ENCODE data around the gene DHX16. TPM values are rescaled to one million over a fixed set of nuclear protein-coding genes. Genes with fewer than 3 reads are reported as not detected.
A peak's percentile ranks its signal among the peaks of the same experiment; 100 is the strongest.

Gene DHX16
- total RNA-seq, 1 experiment from 2014 or later: 44.5 TPM

DNA sequence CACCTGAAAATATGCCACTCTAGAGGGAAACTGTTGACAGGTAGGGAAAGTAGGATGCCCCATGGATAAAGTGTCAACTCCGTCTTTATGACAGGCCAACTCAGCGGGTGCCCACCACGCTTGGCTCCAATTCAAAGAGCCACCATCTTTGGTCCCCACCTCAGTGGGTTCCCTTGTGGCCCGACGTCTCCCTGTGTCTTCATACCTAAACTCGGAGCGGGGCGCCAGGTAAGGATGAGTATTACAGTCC lies 44.0 kb upstream of the DHX16 start:
- BruUV-seq (replicated peaks): no TSS peak
- H3K36me3 ChIP-seq (ENCODE audit: control insufficient read depth, insufficient read depth, low read length): peaks cover 15% of the 10 kb centered on the region
- in situ Hi-C loops (cut with HindIII; ENCODE audit: low pct_unique_long_range_greater_than_20kb, low sequenced_read_pairs) (no loop called here), intact Hi-C loops (cut with micrococcal nuclease; ENCODE audit: unreplicated experiment) (no loop called here)
- peaks cover 15% of the 10 kb centered on the region for H3K4me1 ChIP-seq (ENCODE audit: control insufficient read depth, insufficient read depth, low read length)
- POLR2A ChIA-PET: interaction anchor here (1.0 kb wide), 2 partner anchors 10 to 25 kb away, joined by 3 to 5 read pairs; no protein-coding TSS in a partner anchor
- peak overlapping the region; percentile 69 to 85 for H3K4me3 ChIP-seq (ENCODE audit: low read depth in 2 of 2, low read length in 2 of 2)
- H3K27me3 ChIP-seq (ENCODE audit: control insufficient read depth, insufficient read depth, low read length): no peaks in the 10 kb centered on the region
- ATAC-seq (no peak), DNase-seq (ENCODE audit: low read depth, low spot score) (no peak)
- no peaks in the 10 kb centered on the region for H3K9me3 ChIP-seq (ENCODE audit: control insufficient read depth, insufficient read depth, low read depth, low read length)
- TF ChIP-seq, protein P1, sequence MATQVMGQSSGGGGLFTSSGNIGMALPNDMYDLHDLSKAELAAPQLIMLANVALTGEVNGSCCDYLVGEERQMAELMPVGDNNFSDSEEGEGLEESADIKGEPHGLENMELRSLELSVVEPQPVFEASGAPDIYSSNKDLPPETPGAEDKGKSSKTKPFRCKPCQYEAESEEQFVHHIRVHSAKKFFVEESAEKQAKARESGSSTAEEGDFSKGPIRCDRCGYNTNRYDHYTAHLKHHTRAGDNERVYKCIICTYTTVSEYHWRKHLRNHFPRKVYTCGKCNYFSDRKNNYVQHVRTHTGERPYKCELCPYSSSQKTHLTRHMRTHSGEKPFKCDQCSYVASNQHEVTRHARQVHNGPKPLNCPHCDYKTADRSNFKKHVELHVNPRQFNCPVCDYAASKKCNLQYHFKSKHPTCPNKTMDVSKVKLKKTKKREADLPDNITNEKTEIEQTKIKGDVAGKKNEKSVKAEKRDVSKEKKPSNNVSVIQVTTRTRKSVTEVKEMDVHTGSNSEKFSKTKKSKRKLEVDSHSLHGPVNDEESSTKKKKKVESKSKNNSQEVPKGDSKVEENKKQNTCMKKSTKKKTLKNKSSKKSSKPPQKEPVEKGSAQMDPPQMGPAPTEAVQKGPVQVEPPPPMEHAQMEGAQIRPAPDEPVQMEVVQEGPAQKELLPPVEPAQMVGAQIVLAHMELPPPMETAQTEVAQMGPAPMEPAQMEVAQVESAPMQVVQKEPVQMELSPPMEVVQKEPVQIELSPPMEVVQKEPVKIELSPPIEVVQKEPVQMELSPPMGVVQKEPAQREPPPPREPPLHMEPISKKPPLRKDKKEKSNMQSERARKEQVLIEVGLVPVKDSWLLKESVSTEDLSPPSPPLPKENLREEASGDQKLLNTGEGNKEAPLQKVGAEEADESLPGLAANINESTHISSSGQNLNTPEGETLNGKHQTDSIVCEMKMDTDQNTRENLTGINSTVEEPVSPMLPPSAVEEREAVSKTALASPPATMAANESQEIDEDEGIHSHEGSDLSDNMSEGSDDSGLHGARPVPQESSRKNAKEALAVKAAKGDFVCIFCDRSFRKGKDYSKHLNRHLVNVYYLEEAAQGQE (IDR thresholded peaks at IDR 0.05; ENCODE audit: insufficient read depth in 1 of 2, low read depth in 2 of 2, low read length in 1 of 2): no peak
- TF ChIP-seq TCF7L2 (IDR thresholded peaks at IDR 0.05; ENCODE audit: low read depth, low read length): no peak
- TF ChIP-seq, protein P2, sequence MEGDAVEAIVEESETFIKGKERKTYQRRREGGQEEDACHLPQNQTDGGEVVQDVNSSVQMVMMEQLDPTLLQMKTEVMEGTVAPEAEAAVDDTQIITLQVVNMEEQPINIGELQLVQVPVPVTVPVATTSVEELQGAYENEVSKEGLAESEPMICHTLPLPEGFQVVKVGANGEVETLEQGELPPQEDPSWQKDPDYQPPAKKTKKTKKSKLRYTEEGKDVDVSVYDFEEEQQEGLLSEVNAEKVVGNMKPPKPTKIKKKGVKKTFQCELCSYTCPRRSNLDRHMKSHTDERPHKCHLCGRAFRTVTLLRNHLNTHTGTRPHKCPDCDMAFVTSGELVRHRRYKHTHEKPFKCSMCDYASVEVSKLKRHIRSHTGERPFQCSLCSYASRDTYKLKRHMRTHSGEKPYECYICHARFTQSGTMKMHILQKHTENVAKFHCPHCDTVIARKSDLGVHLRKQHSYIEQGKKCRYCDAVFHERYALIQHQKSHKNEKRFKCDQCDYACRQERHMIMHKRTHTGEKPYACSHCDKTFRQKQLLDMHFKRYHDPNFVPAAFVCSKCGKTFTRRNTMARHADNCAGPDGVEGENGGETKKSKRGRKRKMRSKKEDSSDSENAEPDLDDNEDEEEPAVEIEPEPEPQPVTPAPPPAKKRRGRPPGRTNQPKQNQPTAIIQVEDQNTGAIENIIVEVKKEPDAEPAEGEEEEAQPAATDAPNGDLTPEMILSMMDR (IDR thresholded peaks at IDR 0.05): no peak
- no peak for TF ChIP-seq POLR2AphosphoS5 (IDR thresholded peaks at IDR 0.05; ENCODE audit: low read depth, low read length)
- no peak for TF ChIP-seq SIN3A (IDR thresholded peaks at IDR 0.05; ENCODE audit: borderline replicate concordance, insufficient read depth, low read depth, low read length)
- CTCF ChIA-PET: interaction anchor here (0.7 kb wide), 1 partner anchor 13 kb away, joined by 3 read pairs; no protein-coding TSS in a partner anchor
- H3K27ac ChIP-seq (ENCODE audit: low read length): peak overlapping the region; percentile 100

DNA sequence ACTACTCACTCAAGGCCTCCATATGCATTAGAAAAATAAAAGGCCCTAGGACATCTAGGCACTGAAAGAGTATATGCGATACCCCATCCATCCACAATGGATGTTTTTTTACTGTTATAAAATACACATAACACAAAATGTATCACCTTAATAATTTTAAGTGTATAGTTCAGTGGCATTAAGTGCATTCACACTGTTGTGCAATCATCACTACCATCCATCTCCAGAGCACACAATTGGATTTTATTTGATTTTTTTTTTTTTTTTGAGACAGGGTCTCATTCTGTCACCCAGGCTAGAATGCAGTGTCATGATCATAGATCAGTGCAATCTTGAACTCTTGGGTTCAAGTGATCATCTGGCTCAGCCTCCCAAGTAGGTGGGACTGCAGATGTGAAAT lies 41.5 kb upstream of the DHX16 start:
- no peak for ATAC-seq
- intact Hi-C loops (cut with micrococcal nuclease; ENCODE audit: unreplicated experiment) (no loop called here), in situ Hi-C loops (cut with HindIII; ENCODE audit: low pct_unique_long_range_greater_than_20kb, low sequenced_read_pairs) (no loop called here)
- Histone ChIP-seq H3K27ac (ENCODE audit: low read length) (no peak overlapping the region), H3K4me3 (ENCODE audit: low read depth in 2 of 2, low read length in 2 of 2) (no peak overlapping the region), H3K27me3 (ENCODE audit: control insufficient read depth, insufficient read depth, low read length) (no peaks in the 10 kb centered on the region), H3K36me3 (ENCODE audit: control insufficient read depth, insufficient read depth, low read length) (peaks cover 3% of the 10 kb centered on the region; the same call in 1 of the 2 replicates), H3K9me3 (ENCODE audit: control insufficient read depth, insufficient read depth, low read depth, low read length) (no peaks in the 10 kb centered on the region), H3K4me1 (ENCODE audit: control insufficient read depth, insufficient read depth, low read length) (peaks cover 14% of the 10 kb centered on the region)
- TF ChIP-seq, protein P2 (IDR thresholded peaks at IDR 0.05): no peak
- TF ChIP-seq POLR2AphosphoS5 (IDR thresholded peaks at IDR 0.05; ENCODE audit: low read depth, low read length): no peak
- TF ChIP-seq, protein P1 (IDR thresholded peaks at IDR 0.05; ENCODE audit: insufficient read depth in 1 of 2, low read depth in 2 of 2, low read length in 1 of 2): no peak
- no peak for TF ChIP-seq SIN3A (IDR thresholded peaks at IDR 0.05; ENCODE audit: borderline replicate concordance, insufficient read depth, low read depth, low read length)
- no peak for TF ChIP-seq TCF7L2 (IDR thresholded peaks at IDR 0.05; ENCODE audit: low read depth, low read length)
- CTCF ChIA-PET: no interaction called here
- no TSS peak for BruUV-seq (replicated peaks)
- no peak for DNase-seq (ENCODE audit: low read depth, low spot score)
- POLR2A ChIA-PET: no interaction called here
